AG04450 (cell line): ENCODE measurements around the gene TRAF3. TPM values are rescaled to one million over a fixed set of nuclear protein-coding genes. Genes with fewer than 3 reads are reported as not detected.

Source experiments
- CTCF ChIA-PET: fragments of 300-600, 350-600 bp; formaldehyde crosslinking; extraction: SDS; loops from one replicate; lab custom pipeline; 2022; ENCODE audit warnings: antibody characterized with exemption, inconsistent platforms; lab: Charles Lee
- POLR2A ChIA-PET: fragments of 350-600 bp; formaldehyde crosslinking; extraction: SDS; loops from one replicate; lab custom pipeline; 2021; ENCODE audit warnings: antibody characterized with exemption, inconsistent platforms; lab: Yijun Ruan, JAX
- DNase-seq: peaks from one replicate; pipeline ENCODE4 v3.0.0-alpha.2; 2011; ENCODE audit warnings: low read depth, low spot score
- H3K27ac ChIP-seq: one replicate; pipeline ENCODE4 v1.5.1; 2012; ENCODE audit warnings: low read depth, low read length, control low read depth
- H3K27me3 ChIP-seq: one replicate; pipeline ENCODE4 v1.6.0; 2012; ENCODE audit warnings: low read length; ENCODE audit not compliant: control insufficient read depth, insufficient read depth
- H3K4me3 ChIP-seq: 2 replicates; pipeline ENCODE4 v1.5.1; 2011; ENCODE audit warnings: mild to moderate bottlenecking, low read depth, low read length, control low read depth
- H3K9me3 ChIP-seq: 2 replicates; pipeline ENCODE4 v1.5.1; 2012; ENCODE audit warnings: low read length; ENCODE audit not compliant: control insufficient read depth, insufficient read depth
- CTCF ChIP-seq: IDR thresholded peaks from 2 replicates; pipeline ENCODE4 v1.5.1; 2011; ENCODE audit warnings: low read depth, low read length, control low read depth, inconsistent platforms
- polyA plus RNA-seq: library from polyadenylated mRNA; depleted of rRNA; stranded (reverse); fragments of >200 nt; gene quantifications from 2 replicates; pipeline ENCODE4 v1.2.3, GENCODE V29; 2011

Gene TRAF3
- polyA plus RNA-seq, 1 experiment = 24.9 TPM

DNA sequence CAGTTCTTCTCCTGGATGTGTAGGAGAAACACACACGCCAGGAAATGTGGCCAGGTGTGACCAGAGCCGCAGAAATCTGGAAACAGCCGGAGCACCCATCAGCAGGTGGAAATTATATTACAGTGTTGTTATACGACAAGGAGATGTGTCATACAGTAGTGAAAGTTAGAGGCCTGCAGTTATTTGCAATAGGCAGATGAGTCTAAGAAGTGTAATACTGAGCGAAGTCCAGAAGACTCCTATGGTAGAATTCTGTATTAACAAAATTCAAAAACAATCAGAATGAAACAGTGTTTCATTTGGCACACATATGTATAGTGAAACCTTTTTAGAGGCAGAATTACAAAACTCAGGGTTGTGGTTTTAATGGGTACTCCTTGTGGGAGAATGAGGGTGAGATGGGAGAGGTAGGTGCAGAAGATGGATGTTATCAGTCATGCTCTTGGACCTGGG is 105.9 kb downstream of the TRAF3 start:
- POLR2A ChIA-PET = no interaction called here
- Histone ChIP-seq H3K27me3 (no peaks in the 10 kb centered on the region), H3K9me3 (no peaks in the 10 kb centered on the region), H3K4me3 (no peak overlapping the region), H3K27ac (no peak overlapping the region)
- CTCF ChIA-PET = no interaction called here
- DNase-seq = no peak
- no peak for TF ChIP-seq CTCF

DNA sequence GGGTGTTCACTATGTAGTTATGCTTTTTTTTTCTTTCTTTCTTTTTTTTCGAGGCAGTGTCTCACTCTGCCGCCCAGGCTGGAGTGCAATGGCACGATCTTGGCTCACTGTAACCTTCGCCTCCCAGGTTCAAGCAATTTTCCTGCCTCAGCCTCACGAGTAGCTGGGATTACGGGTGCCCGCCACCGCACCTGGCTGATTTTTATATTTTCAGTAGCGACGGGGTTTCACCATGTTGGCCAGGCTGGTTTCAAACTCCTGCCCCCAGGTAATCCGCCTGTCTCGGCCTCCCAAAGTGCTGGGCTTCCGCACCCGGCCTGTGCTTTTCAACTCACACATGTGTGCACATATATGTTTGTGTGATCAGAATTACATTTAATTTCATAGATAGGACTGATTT is 106.3 kb downstream of the TRAF3 start:
- Histone ChIP-seq H3K27ac (no peak overlapping the region), H3K4me3 (no peak overlapping the region), H3K9me3 (no peaks in the 10 kb centered on the region), H3K27me3 (no peaks in the 10 kb centered on the region)
- ChIA-PET POLR2A (no interaction called here), CTCF (no interaction called here)
- no peak for TF ChIP-seq CTCF
- DNase-seq = no peak

GRCh38 chr14:102885737-102886447 is 108.6 kb downstream of the TRAF3 start:
- CTCF ChIA-PET = interaction anchor here (0.7 kb wide), 1 partner anchor 8 kb away, joined by 3 read pairs; no protein-coding TSS in a partner anchor
- H3K27me3 ChIP-seq = no peaks in the 10 kb centered on the region
- no peak overlapping the region for H3K4me3 ChIP-seq
- no peak for DNase-seq
- H3K9me3 ChIP-seq = no peaks in the 10 kb centered on the region
- POLR2A ChIA-PET = no interaction called here
- no peak for TF ChIP-seq CTCF
- no peak overlapping the region for H3K27ac ChIP-seq

- H3K27me3 ChIP-seq = no peaks in the 10 kb centered on the region
- no peak overlapping the region for H3K4me3 ChIP-seq
- no peaks in the 10 kb centered on the region for H3K9me3 ChIP-seq
- CTCF ChIA-PET = no interaction called here
- DNase-seq = no peak
- no peak for TF ChIP-seq CTCF
- H3K27ac ChIP-seq = no peak overlapping the region
- POLR2A ChIA-PET = no interaction called here
Measured at GRCh38 chr14:102888748-102889147, 111.5 kb downstream of the TRAF3 start.

GRCh38 chr14:102889615-102890014 is 112.4 kb downstream of the TRAF3 start:
- no peak for TF ChIP-seq CTCF
- no peak for DNase-seq
- Histone ChIP-seq H3K27ac (no peak overlapping the region), H3K27me3 (no peaks in the 10 kb centered on the region), H3K9me3 (no peaks in the 10 kb centered on the region), H3K4me3 (no peak overlapping the region)
- CTCF ChIA-PET = no interaction called here
- POLR2A ChIA-PET = no interaction called here
